C4-2B (cell line): Measurements from ENCODE around the gene MARCHF6.
A peak's percentile ranks its signal among the peaks of the same experiment; 100 is the strongest.

ENCODE experiments used
- CTCF ChIP-seq: fragments of 450-650 bp; conservative IDR thresholded peaks from 2 replicates; pipeline ENCODE4 v1.5.1; 2017; ENCODE audit warnings: mild to moderate bottlenecking
- ZFX ChIP-seq: fragments of 450-650 bp; IDR thresholded peaks from 2 replicates; pipeline ENCODE4 v1.6.1; 2017

GRCh38 chr5:10307206-10308148 is 46.0 kb upstream of the MARCHF6 start, which contains the start of gene CMBL:
- TF ChIP-seq CTCF (no peak), ZFX (peak; percentile 80)
